ENCODE results near the gene SCAF1. TPM values are rescaled to one million over a fixed set of nuclear protein-coding genes. Genes with fewer than 3 reads are reported as not detected.

Gene SCAF1
- total RNA-seq, 1 donor from 2014 or later = 89.9 TPM

DNA sequence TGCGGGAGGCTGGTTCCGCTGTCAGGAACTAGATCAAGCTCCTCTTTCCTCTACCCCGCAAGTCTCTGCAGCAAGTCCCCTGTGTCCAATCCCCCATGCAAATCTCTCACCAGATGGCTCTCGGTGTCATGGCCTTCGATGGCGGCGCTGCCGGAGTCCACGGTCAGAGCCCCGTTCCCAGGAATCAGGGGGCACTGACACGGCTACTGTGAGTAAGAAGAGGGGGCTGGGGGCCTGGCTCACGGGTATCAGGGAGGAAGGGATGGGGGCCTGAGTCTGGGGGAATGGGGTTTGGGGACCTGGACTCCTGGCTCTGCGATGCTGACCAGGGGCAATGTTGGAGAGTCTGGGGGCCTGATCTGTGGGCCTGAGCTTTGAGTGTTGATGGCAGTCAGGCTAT is 4.0 kb downstream of the SCAF1 start:
- Mint-ChIP-seq H3K9me3 (no peaks in the 10 kb centered on the region), H3K27me3 (ENCODE audit: low read depth) (no peaks in the 10 kb centered on the region)

DNA sequence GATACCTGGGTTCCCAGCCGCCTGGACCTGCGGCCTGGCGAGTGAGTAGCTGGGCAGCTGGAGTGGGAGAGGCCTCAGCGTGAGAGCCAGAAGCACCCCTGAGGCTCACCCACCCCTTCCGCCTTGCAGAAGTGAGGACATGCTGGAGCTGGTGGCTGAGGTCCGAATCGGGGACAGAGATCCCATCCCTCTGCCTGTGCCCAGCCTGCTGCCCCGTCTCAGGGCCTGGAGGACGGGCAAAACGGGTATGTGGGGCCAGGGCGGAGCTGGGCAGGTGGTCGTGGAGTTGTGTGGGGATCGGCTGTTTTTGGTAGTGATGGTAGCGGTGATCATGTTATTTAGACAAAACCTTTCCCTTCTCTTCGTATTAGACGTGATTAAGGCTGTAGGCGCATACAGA is 4.6 kb downstream of the SCAF1 start:
- H3K9me3 Mint-ChIP-seq = no peaks in the 10 kb centered on the region
- TF ChIP-seq, protein P1, sequence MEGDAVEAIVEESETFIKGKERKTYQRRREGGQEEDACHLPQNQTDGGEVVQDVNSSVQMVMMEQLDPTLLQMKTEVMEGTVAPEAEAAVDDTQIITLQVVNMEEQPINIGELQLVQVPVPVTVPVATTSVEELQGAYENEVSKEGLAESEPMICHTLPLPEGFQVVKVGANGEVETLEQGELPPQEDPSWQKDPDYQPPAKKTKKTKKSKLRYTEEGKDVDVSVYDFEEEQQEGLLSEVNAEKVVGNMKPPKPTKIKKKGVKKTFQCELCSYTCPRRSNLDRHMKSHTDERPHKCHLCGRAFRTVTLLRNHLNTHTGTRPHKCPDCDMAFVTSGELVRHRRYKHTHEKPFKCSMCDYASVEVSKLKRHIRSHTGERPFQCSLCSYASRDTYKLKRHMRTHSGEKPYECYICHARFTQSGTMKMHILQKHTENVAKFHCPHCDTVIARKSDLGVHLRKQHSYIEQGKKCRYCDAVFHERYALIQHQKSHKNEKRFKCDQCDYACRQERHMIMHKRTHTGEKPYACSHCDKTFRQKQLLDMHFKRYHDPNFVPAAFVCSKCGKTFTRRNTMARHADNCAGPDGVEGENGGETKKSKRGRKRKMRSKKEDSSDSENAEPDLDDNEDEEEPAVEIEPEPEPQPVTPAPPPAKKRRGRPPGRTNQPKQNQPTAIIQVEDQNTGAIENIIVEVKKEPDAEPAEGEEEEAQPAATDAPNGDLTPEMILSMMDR (IDR thresholded peaks at IDR 0.05; ENCODE audit: unreplicated experiment) = no peak
- DNase-seq (ENCODE audit: low spot score in 2 of 2, unreplicated experiment in 2 of 2) = no peak
- no peaks in the 10 kb centered on the region for H3K27me3 Mint-ChIP-seq (ENCODE audit: low read depth)
- peaks cover 11% of the 10 kb centered on the region for H3K36me3 Mint-ChIP-seq
- H3K4me3 Mint-ChIP-seq = no peak overlapping the region
- peaks cover 24% of the 10 kb centered on the region for H3K4me1 Mint-ChIP-seq
- no peak overlapping the region for H3K27ac Mint-ChIP-seq

More for the DNA sequence above, 4.0 kb downstream of the SCAF1 start:
- TF ChIP-seq, protein P1 (IDR thresholded peaks at IDR 0.05; ENCODE audit: unreplicated experiment) = no peak
- H3K4me1 Mint-ChIP-seq = peaks cover 27% of the 10 kb centered on the region
- DNase-seq (ENCODE audit: low spot score in 2 of 2, unreplicated experiment in 2 of 2) = no peak
- no peak overlapping the region for H3K27ac Mint-ChIP-seq
- peaks cover 10% of the 10 kb centered on the region for H3K36me3 Mint-ChIP-seq
- H3K4me3 Mint-ChIP-seq = no peak overlapping the region

DNA sequence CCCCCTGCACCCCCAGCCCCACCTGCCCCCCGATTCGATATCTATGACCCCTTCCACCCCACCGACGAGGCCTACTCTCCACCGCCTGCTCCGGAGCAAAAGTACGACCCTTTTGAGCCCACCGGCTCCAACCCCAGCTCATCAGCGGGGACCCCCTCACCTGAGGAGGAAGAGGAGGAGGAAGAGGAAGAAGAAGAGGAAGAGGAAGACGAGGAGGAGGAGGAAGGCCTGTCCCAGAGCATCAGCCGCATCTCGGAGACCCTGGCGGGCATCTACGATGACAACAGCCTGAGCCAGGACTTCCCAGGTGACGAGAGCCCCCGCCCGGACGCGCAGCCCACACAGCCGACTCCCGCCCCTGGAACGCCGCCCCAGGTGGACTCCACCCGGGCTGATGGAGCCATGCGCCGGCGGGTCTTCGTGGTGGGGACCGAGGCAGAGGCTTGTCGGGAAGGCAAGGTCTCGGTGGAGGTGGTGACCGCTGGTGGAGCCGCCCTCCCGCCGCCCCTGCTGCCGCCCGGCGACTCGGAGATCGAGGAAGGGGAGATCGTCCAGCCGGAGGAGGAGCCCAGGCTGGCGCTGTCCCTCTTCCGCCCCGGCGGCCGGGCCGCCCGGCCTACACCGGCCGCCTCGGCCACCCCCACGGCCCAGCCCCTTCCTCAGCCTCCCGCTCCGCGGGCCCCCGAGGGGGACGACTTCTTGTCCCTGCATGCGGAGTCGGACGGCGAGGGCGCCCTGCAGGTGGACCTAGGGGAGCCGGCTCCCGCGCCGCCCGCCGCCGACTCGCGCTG is 9.2 kb downstream of the SCAF1 start:
- H3K27me3 Mint-ChIP-seq (ENCODE audit: low read depth) = no peaks in the 10 kb centered on the region
- H3K4me1 Mint-ChIP-seq = no peaks in the 10 kb centered on the region
- no peaks in the 10 kb centered on the region for H3K9me3 Mint-ChIP-seq
- no peak overlapping the region for H3K4me3 Mint-ChIP-seq
- peaks cover 22% of the 10 kb centered on the region for H3K36me3 Mint-ChIP-seq
- TF ChIP-seq, protein P1 (IDR thresholded peaks at IDR 0.05; ENCODE audit: unreplicated experiment) = no peak
- H3K27ac Mint-ChIP-seq = no peak overlapping the region
- no peak for DNase-seq (ENCODE audit: low spot score in 2 of 2, unreplicated experiment in 2 of 2)

DNA sequence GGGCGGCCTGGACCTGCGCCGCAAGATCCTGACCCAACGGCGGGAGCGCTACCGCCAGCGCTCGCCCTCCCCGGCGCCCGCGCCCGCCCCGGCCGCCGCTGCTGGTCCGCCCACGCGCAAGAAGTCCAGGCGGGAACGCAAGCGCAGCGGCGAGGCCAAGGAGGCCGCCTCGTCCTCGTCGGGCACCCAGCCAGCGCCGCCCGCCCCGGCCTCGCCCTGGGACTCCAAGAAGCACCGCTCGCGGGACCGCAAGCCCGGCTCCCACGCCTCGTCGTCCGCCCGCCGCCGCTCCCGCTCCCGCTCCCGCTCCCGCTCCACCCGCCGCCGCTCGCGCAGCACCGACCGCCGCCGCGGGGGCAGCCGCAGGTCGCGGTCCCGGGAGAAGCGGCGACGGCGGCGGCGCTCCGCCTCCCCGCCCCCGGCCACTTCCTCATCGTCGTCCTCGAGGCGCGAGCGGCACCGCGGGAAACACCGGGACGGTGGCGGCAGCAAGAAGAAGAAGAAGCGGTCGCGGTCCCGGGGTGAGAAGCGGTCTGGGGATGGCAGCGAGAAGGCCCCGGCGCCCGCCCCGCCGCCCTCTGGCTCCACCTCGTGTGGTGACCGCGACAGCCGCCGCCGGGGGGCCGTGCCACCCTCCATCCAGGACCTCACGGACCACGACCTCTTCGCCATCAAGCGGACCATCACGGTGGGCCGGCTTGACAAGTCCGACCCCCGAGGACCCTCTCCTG is 10.0 kb downstream of the SCAF1 start:
- H3K27ac Mint-ChIP-seq = no peak overlapping the region
- H3K36me3 Mint-ChIP-seq = peaks cover 25% of the 10 kb centered on the region
- no peaks in the 10 kb centered on the region for H3K9me3 Mint-ChIP-seq
- no peaks in the 10 kb centered on the region for H3K4me1 Mint-ChIP-seq
- DNase-seq (ENCODE audit: low spot score in 2 of 2, unreplicated experiment in 2 of 2) = no peak
- H3K27me3 Mint-ChIP-seq (ENCODE audit: low read depth) = no peaks in the 10 kb centered on the region
- no peak overlapping the region for H3K4me3 Mint-ChIP-seq
- TF ChIP-seq, protein P1 (IDR thresholded peaks at IDR 0.05; ENCODE audit: unreplicated experiment) = no peak

DNA sequence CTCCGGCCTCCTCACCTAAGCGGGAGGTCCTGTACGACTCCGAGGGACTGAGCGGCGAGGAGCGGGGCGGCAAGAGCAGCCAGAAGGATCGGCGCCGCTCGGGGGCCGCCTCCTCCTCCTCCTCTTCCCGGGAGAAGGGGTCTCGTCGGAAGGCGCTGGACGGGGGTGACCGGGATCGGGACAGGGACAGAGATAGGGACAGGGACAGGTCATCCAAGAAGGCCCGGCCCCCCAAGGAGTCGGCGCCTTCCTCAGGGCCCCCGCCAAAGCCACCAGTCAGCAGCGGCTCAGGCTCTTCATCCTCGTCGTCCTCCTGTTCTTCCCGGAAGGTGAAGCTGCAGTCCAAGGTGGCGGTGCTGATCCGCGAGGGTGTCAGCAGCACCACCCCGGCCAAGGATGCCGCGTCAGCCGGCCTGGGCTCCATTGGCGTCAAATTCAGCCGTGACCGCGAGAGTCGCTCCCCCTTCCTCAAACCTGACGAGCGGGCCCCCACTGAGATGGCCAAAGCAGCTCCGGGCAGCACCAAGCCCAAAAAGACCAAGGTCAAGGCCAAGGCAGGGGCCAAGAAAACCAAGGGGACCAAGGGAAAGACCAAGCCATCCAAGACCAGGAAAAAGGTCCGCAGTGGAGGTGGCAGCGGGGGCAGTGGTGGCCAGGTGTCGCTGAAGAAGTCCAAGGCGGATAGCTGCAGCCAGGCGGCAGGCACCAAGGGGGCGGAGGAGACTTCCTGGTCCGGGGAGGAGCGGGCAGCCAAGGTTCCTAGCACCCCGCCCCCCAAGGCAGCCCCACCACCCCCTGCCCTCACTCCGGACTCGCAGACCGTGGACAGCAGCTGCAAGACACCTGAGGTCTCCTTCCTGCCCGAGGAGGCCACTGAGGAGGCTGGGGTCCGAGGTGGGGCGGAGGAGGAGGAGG is 10.8 kb downstream of the SCAF1 start:
- Mint-ChIP-seq H3K27me3 (ENCODE audit: low read depth) (no peaks in the 10 kb centered on the region), H3K27ac (no peak overlapping the region), H3K9me3 (no peaks in the 10 kb centered on the region), H3K4me1 (no peaks in the 10 kb centered on the region), H3K4me3 (no peak overlapping the region), H3K36me3 (peaks cover 24% of the 10 kb centered on the region)
- DNase-seq (ENCODE audit: low spot score in 2 of 2, unreplicated experiment in 2 of 2) = no peak
- TF ChIP-seq, protein P1 (IDR thresholded peaks at IDR 0.05; ENCODE audit: unreplicated experiment) = no peak
